Tibial nerve (tissue), 4 donors: ENCODE data around the gene UNG. TPM values are rescaled to one million over a fixed set of nuclear protein-coding genes. Genes with fewer than 3 reads are reported as not detected.
"Not testable (repeated sequence)": the region's sequence is repeated elsewhere in the genome, so short reads cannot be mapped to it uniquely, and the experiment has no call there.

Source experiments
- DNase-seq, 2 donors: peaks; one replicate each; pipeline ENCODE4 v3.0.0-alpha.2; 2019; ENCODE audit warnings: low spot score in 2 of 2
- H3K27ac ChIP-seq, 4 donors: fragments of 200-600 bp; sonication (generic) in 3 of 4; one replicate each; pipeline ENCODE4 v1.5.1; 2017 to 2019; ENCODE audit warnings: mild to moderate bottlenecking in 1 of 4
- H3K27me3 ChIP-seq, 2 donors: fragments of 200-600 bp; sonication (generic) in 1 of 2; one replicate each; pipeline versions ENCODE4 v1.5.1 to v1.6.0; 2017 to 2019
- H3K36me3 ChIP-seq, 3 donors: fragments of 200-600 bp; sonication (generic); one replicate each; pipeline ENCODE4 v1.5.1; 2018 to 2019
- H3K4me1 ChIP-seq, 4 donors: fragments of 200-600 bp; sonication (generic) in 3 of 4; one replicate each; pipeline ENCODE4 v1.5.1; 2017 to 2019
- H3K4me3 ChIP-seq, 4 donors: fragments of 200-600 bp; sonication (generic) in 3 of 4; one replicate each; pipeline ENCODE4 v1.5.1; 2017 to 2019; ENCODE audit warnings: mild to moderate bottlenecking in 1 of 4, moderate library complexity in 1 of 4
- H3K9me3 ChIP-seq, 4 donors: fragments of 200-600 bp; sonication (generic) in 3 of 4; one replicate each; pipeline ENCODE4 v1.5.1; 2017 to 2019
- EP300 ChIP-seq, 2 donors: sonication (generic); formaldehyde crosslinking; IDR thresholded peaks; one replicate each; pipeline ENCODE4 v1.6.1; 2017; ENCODE audit warnings: antibody characterized with exemption in 2 of 2, mild to moderate bottlenecking in 1 of 2
- POLR2A ChIP-seq, 2 donors: fragments of 450-650 bp; IDR thresholded peaks; one replicate each; pipeline ENCODE4 v1.6.1; 2017; ENCODE audit warnings: antibody characterized with exemption in 2 of 2, mild to moderate bottlenecking in 2 of 2, moderate library complexity in 2 of 2
- WGBS, 2 donors: methylation state at CpG; one replicate each; pipeline ENCODE4 v1.1.5; 2018; 5-methylcytosine and 5-hydroxymethylcytosine counted together
- total RNA-seq, 4 donors: library from RNA; depleted of rRNA; stranded (reverse); fragments of >200 nt; gene quantifications; one replicate each; pipeline ENCODE4 v1.1.0, GENCODE V29; 2016
- TF ChIP-seq, protein P1 (sequence below), 5 experiments: fragments of 200-600 bp in 3 of 5; fragments of 450-650 bp in 2 of 5; sonication (generic) in 3 of 5; IDR thresholded peaks; one replicate each; pipeline ENCODE4 v1.5.1; 2016 to 2019; ENCODE audit warnings: antibody characterized with exemption in 5 of 5, mild to moderate bottlenecking in 3 of 5, moderate library complexity in 2 of 5

UNG gene
- 10 to 100 TPM; 17.4 to 26.9 (median 21.3) TPM for total RNA-seq

DNA sequence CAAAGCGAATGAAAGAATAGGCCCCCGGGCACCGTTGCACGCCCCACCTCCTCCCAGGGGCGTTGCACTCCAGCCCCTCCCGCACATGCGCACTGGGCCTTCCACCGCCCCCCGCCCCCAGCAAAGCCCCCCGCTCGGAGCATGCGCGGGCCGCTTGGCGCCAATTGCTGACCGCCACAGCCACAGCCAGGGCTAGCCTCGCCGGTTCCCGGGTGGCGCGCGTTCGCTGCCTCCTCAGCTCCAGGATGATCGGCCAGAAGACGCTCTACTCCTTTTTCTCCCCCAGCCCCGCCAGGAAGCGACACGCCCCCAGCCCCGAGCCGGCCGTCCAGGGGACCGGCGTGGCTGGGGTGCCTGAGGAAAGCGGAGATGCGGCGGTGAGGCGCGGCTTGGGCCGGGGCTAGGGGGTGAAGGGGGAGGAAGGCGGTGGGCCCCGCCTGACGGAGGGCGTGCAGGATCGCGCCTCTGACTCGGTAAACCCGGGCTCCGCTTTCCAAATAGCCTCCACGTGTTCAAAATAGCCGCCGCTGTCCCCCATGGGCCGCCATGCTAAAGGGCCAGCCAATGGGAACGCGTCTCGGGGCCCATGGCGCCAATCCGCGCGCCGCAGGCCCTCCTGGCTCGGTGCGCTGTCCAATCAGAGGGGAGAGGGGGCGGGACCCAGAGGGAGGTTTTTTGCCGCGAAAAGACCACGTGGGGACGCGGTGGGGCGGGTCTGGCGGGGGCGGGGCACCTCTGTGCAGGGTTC lies at the start of gene UNG:
Gene UNG, plus strand, starts transcription at position 163 of the 748 bp plus-strand sequence. Its CDS starts 83 bp downstream, at position 246.
- Histone ChIP-seq H3K36me3 (peaks cover 0 to 27% (median 0%) of the 10 kb centered on the region in 3 donors), H3K27me3 (no peaks in the 10 kb centered on the region), H3K9me3 (no peaks in the 10 kb centered on the region), H3K4me3 (peak within 1 kb of the TSS; percentile 69 to 91 (median 84)), H3K4me1 (peaks cover 0 to 38% (median 13%) of the 10 kb centered on the region in 4 donors), H3K27ac (peak within 1 kb of the TSS; percentile 58 to 95 (median 86))
- no peak for TF ChIP-seq POLR2A (IDR thresholded peaks at IDR 0.05)
- TF ChIP-seq EP300 (IDR thresholded peaks at IDR 0.05), result peak in 1 of 2 donors; percentile 23
- TF ChIP-seq, protein P1, sequence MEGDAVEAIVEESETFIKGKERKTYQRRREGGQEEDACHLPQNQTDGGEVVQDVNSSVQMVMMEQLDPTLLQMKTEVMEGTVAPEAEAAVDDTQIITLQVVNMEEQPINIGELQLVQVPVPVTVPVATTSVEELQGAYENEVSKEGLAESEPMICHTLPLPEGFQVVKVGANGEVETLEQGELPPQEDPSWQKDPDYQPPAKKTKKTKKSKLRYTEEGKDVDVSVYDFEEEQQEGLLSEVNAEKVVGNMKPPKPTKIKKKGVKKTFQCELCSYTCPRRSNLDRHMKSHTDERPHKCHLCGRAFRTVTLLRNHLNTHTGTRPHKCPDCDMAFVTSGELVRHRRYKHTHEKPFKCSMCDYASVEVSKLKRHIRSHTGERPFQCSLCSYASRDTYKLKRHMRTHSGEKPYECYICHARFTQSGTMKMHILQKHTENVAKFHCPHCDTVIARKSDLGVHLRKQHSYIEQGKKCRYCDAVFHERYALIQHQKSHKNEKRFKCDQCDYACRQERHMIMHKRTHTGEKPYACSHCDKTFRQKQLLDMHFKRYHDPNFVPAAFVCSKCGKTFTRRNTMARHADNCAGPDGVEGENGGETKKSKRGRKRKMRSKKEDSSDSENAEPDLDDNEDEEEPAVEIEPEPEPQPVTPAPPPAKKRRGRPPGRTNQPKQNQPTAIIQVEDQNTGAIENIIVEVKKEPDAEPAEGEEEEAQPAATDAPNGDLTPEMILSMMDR (IDR thresholded peaks at IDR 0.05), result peak in 1 of 5 experiments; percentile 30
- DNase-seq, result peak; percentile 95 to 97
- 0 to 1% methylated on average over 44 of the region's 71 CpGs for WGBS, 2 donors

DNA sequence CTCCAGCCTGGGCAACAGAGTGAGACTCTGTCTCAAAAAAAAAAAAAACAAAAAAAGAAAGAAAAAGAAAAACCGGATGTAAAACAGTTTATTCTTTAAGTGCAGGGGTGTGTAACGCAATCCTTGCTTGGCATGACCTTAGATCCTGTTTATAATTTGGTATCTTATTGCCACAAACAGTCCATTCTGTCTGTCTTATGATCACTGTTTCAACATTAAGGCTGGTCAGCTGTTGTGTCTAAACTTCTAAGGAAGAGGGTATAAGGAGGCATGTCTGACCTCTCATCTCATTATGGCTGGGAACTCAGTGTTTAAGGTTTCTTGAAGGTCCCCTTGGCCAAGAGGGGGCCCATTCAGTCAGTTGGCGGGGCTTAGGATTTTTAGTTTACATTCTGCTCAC lies 48.7 kb upstream of the UNG start:
- not testable (repeated sequence) for DNase-seq, H3K36me3 ChIP-seq, H3K4me3 ChIP-seq, H3K27ac ChIP-seq, H3K9me3 ChIP-seq
- Histone ChIP-seq H3K27me3 (peaks cover 0 to 10% of the 10 kb centered on the region in 2 donors), H3K4me1 (peaks cover 0 to 12% (median 5%) of the 10 kb centered on the region in 4 donors)
- WGBS, 2 donors, result 70 to 81% methylated on average over 3 of the region's 3 CpGs

DNA sequence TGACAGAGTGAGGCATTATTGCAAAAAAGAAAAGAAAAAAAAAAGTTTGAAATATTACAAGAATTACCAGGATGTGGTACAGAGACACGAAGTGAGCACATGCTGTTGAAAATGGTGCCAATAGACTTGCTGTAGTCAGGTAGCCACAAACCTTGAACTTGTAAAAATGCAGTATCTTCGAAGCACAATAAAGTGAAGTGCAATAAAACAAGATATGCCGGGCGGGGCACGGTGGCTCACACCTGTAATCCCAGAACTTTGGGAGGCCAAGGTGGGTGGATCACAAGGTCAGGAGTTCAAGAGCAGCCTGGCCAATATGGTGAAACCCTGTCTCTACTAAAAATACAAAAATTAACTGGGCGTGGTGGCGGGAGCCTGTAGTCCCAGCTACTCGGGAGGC lies 47.6 kb upstream of the UNG start:
- H3K27ac ChIP-seq, DNase-seq, H3K27me3 ChIP-seq, H3K36me3 ChIP-seq, H3K9me3 ChIP-seq, H3K4me3 ChIP-seq: not testable (repeated sequence)
- peaks cover 0 to 23% (median 11%) of the 10 kb centered on the region in 4 donors for H3K4me1 ChIP-seq
- 81 to 82% methylated on average over 8 of the region's 8 CpGs for WGBS, 2 donors

DNA sequence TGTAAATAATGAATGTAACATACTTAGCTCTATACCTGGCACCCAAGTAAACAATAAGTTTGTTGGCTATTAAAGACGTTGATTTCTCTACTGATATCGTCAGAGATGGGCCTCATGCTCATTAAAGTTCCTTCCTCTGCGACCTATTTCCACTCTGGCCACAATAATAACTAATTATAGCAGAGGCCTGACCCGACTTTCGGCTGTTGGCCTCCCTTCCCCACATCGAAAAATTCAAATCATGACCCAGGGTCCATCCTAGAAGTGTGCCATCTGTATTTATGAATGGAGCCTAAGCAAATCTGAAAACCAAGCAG lies 45.3 kb upstream of the UNG start:
- H3K9me3 ChIP-seq, result no peaks in the 10 kb centered on the region
- H3K27ac ChIP-seq, result peak overlapping the region in 3 of 4 donors; percentile 84 to 86 (median 85)
- H3K4me1 ChIP-seq, result peaks cover 0 to 28% (median 11%) of the 10 kb centered on the region in 4 donors
- H3K27me3 ChIP-seq, result no peaks in the 10 kb centered on the region
- WGBS, 2 donors, result 2 to 3% methylated on average over 6 of the region's 6 CpGs
- H3K4me3 ChIP-seq, result peak overlapping the region; percentile 73 to 84 (median 78)
- DNase-seq, result no peak
- H3K36me3 ChIP-seq, result peaks cover 0 to 4% (median 0%) of the 10 kb centered on the region in 3 donors
- no peak for TF ChIP-seq EP300 (IDR thresholded peaks at IDR 0.05)
- TF ChIP-seq POLR2A (IDR thresholded peaks at IDR 0.05), result no peak

DNA sequence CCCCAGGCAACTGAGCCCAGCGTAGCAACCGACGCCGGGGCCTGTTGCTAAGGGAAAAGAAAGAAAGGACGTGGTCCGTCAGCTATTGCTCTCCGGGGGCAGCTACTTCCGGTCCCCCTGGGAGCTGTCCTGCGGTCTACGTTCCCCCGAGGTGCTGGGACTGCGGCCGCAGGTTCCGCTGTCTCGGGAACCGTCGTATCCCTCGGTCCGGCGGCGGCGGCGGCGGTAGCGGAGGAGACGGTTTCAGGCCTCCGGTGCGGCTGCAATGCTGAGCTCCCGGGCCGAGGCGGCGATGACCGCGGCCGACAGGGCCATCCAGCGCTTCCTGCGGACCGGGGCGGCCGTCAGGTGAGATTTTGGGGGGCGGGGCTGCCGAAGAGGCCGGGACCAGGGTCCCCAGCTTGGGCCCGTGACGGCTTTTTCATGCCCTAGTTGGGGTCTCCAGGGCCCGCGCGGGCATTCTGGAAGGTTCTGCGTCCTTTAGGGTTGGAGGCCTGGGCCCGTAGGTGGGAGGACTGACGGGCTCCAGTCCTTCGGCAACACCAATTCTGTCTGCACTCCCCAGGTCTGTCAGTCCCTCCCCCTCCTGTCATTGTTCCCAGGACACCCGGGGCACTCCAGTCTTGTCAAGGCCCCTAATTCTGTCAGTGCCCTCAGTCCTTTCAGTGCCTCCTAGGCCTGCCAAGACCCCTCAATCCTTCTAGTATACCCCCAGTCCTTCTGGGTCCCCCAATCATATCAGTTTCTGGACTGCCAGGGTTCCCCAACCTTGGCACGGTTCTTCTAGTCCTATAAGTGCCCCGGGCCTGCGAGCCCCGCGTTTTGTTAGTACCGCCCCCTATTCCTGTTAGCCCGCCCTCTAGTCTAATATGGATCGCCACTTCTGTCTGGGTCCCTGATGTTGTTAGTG lies 44.7 kb upstream of the UNG start, which contains the start of gene USP30:
Gene USP30, plus strand, starts transcription at position 163 of the 910 bp plus-strand sequence. Its CDS starts 103 bp downstream, at position 266.
- no peaks in the 10 kb centered on the region for H3K27me3 ChIP-seq
- TF ChIP-seq, protein P1 (IDR thresholded peaks at IDR 0.05), result peak in 1 of 5 experiments; percentile 40
- TF ChIP-seq EP300 (IDR thresholded peaks at IDR 0.05), result peak; percentile 78 to 85
- TF ChIP-seq POLR2A (IDR thresholded peaks at IDR 0.05), result no peak
- no peaks in the 10 kb centered on the region for H3K9me3 ChIP-seq
- 0% methylated on average over 30 to 47 of the region's 61 CpGs for WGBS, 2 donors
- H3K27ac ChIP-seq, result peak within 1 kb of the TSS; percentile 67 to 86 (median 84)
- H3K36me3 ChIP-seq, result peaks cover 0 to 10% (median 0%) of the 10 kb centered on the region in 3 donors
- H3K4me3 ChIP-seq, result peak within 1 kb of the TSS; percentile 73 to 84 (median 78)
- H3K4me1 ChIP-seq, result peaks cover 0 to 34% (median 11%) of the 10 kb centered on the region in 4 donors
- DNase-seq, result peak; percentile 69 to 76

DNA sequence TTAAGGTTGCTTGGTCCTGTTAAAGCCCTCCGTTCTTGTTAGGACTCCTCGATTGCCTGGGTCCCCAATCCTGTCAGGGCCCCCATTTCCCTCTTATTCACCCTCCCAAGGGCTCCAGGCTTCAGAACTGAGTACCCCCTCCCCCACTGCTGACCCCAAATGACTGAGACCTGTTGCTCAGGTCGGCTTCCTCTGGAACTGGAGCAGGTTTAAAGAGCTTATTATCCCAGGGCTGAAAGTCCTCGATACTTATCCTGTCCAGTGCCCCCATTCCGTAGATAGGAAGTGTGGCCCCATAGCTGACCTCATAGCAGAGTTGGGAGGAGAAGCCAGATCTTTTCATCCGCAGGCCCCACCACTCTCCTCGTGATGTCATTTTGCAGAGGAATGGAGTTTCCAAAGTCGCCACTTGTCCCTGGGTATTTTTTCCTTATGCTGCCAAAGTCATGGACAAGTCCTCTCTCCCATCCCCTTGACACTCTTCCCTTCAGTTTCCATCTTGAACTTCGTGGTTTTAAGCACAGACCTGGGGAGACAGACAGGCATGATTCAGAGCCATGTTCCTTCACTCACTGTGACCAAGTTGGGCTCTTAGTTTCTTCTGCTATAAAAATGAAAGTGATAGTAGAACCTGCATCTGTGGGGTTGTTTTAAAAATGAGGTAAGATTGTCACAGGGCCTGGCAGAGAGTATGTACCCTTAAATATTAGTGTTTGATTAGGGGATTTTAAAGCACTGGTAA lies 43.8 kb upstream of the UNG start:
- H3K27ac ChIP-seq, result peak overlapping the region in 3 of 4 donors; percentile 84 to 86 (median 85)
- peaks cover 0 to 19% (median 0%) of the 10 kb centered on the region in 3 donors for H3K36me3 ChIP-seq
- peaks cover 0 to 34% (median 11%) of the 10 kb centered on the region in 4 donors for H3K4me1 ChIP-seq
- H3K4me3 ChIP-seq, result peak overlapping the region; percentile 73 to 84 (median 78)
- H3K27me3 ChIP-seq, result no peaks in the 10 kb centered on the region
- WGBS, 2 donors, result 15 to 18% methylated on average over 9 of the region's 9 CpGs
- DNase-seq, result no peak
- no peak for TF ChIP-seq EP300 (IDR thresholded peaks at IDR 0.05)
- TF ChIP-seq, protein P1 (IDR thresholded peaks at IDR 0.05), result no peak
- TF ChIP-seq POLR2A (IDR thresholded peaks at IDR 0.05), result no peak
- no peaks in the 10 kb centered on the region for H3K9me3 ChIP-seq

DNA sequence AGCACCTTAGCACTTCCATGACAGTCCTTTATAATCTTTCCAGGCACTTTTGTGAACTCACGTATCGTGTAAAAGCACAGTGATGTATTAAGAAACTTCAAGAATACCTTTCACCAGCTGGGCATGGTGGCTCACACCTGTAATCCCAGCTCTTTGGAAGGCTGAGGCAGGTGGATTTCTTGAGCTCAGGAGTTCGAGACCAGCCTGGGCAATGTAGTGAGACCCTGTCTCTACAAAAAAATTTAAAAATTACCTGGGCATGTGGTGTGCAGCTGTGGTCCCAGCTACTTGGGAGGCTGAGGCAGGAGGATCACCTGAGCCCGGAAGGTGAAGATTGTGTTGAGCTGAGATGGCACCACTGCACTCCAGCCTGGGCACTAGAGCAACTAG lies 43.3 kb upstream of the UNG start:
- Histone ChIP-seq H3K4me1 (peaks cover 0 to 34% (median 11%) of the 10 kb centered on the region in 4 donors), H3K27ac (peak overlapping the region in 3 of 4 donors; percentile 84 to 86 (median 85)), H3K36me3 (peaks cover 0 to 24% (median 0%) of the 10 kb centered on the region in 3 donors), H3K4me3 (peak overlapping the region in 2 of 4 donors; percentile 73 to 84)
- not testable (repeated sequence) for DNase-seq, H3K27me3 ChIP-seq, H3K9me3 ChIP-seq
- 91 to 98% methylated on average over 4 of the region's 4 CpGs for WGBS, 2 donors
